Nephron (organoid): Measurements from ENCODE around the gene RBM42.
A peak's percentile ranks its signal among the peaks of the same experiment; 100 is the strongest.
"Not testable (repeated sequence)": the region's sequence is repeated elsewhere in the genome, so short reads cannot be mapped to it uniquely, and the experiment has no call there.

Experiments used
- H3K27ac Mint-ChIP-seq, 3 experiments: 2 replicates each; pipeline ENCODE4 v1.8.0; 2020; ENCODE audit warnings: mixed read lengths in 3 of 3, mild to moderate bottlenecking in 2 of 3, moderate library complexity in 1 of 3
- H3K27me3 Mint-ChIP-seq: 2 replicates; pipeline ENCODE4 v1.8.0; 2021; ENCODE audit warnings: low read depth, mild to moderate bottlenecking, moderate library complexity, mixed read lengths
- H3K36me3 Mint-ChIP-seq: 2 replicates; pipeline ENCODE4 v1.8.0; 2020; ENCODE audit warnings: low read depth, mixed read lengths
- H3K4me1 Mint-ChIP-seq: 2 replicates; pipeline ENCODE4 v1.8.0; 2020; ENCODE audit warnings: mixed read lengths
- H3K4me3 Mint-ChIP-seq, 3 experiments: 2 replicates each; pipeline ENCODE4 v1.8.0; 2020; ENCODE audit warnings: mild to moderate bottlenecking in 3 of 3, mixed read lengths in 3 of 3, moderate library complexity in 2 of 3
- H3K9me3 Mint-ChIP-seq: 2 replicates; pipeline ENCODE4 v1.8.0; 2020; ENCODE audit warnings: mixed read lengths
- TF ChIP-seq, protein P1 (sequence below), 3 experiments: fragments of 200-600 bp; sonication (generic); IDR thresholded peaks; one replicate each; pipeline ENCODE4 v1.5.0; 2021; ENCODE audit warnings: antibody characterized with exemption in 3 of 3; ENCODE audit not compliant: unreplicated experiment in 3 of 3

Gene RBM42

DNA sequence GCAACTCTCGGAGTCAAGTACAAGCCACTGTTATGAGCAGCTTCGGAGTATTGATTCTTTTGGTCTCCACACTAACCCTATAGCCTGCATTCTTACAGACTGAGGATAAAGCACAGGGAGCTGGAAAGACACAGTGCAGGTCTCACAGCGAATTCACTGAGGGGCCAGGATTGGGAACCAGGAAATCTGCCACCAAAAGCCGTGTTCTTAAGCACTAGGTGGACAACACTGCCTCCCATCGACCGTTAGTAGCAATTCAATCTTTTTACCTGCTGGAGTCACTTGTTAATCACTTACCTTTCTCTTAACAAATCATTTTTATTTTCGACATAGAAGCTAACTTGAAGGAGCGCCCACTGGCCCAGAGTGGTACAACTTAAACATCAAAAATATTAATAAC, 36.6 kb upstream of the RBM42 start:
- Mint-ChIP-seq H3K36me3 (no peaks in the 10 kb centered on the region), H3K4me1 (no peaks in the 10 kb centered on the region), H3K27ac (peak overlapping the region in 2 of 3 experiments; percentile 25 to 57), H3K27me3 (peaks cover 10% of the 10 kb centered on the region), H3K4me3 (no peak overlapping the region), H3K9me3 (no peaks in the 10 kb centered on the region)
- TF ChIP-seq, protein P1, sequence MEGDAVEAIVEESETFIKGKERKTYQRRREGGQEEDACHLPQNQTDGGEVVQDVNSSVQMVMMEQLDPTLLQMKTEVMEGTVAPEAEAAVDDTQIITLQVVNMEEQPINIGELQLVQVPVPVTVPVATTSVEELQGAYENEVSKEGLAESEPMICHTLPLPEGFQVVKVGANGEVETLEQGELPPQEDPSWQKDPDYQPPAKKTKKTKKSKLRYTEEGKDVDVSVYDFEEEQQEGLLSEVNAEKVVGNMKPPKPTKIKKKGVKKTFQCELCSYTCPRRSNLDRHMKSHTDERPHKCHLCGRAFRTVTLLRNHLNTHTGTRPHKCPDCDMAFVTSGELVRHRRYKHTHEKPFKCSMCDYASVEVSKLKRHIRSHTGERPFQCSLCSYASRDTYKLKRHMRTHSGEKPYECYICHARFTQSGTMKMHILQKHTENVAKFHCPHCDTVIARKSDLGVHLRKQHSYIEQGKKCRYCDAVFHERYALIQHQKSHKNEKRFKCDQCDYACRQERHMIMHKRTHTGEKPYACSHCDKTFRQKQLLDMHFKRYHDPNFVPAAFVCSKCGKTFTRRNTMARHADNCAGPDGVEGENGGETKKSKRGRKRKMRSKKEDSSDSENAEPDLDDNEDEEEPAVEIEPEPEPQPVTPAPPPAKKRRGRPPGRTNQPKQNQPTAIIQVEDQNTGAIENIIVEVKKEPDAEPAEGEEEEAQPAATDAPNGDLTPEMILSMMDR (IDR thresholded peaks at IDR 0.05; ENCODE audit: unreplicated experiment in 3 of 3) = peak; percentile 49 to 54 (median 54)

GRCh38 chr19:35595026-35595425, 33.8 kb upstream of the RBM42 start:
- H3K9me3 Mint-ChIP-seq, H3K4me1 Mint-ChIP-seq, H3K36me3 Mint-ChIP-seq, H3K27ac Mint-ChIP-seq, H3K4me3 Mint-ChIP-seq: not testable (repeated sequence)
- peaks cover 22% of the 10 kb centered on the region for H3K27me3 Mint-ChIP-seq

GRCh38 chr19:35595928-35596327, 32.9 kb upstream of the RBM42 start:
- Mint-ChIP-seq H3K4me1 (no peaks in the 10 kb centered on the region), H3K27ac (no peak overlapping the region), H3K36me3 (no peaks in the 10 kb centered on the region), H3K9me3 (no peaks in the 10 kb centered on the region), H3K27me3 (peaks cover 22% of the 10 kb centered on the region), H3K4me3 (no peak overlapping the region)
- TF ChIP-seq, protein P1 (IDR thresholded peaks at IDR 0.05; ENCODE audit: unreplicated experiment in 3 of 3) = no peak

- no peaks in the 10 kb centered on the region for H3K4me1 Mint-ChIP-seq
- TF ChIP-seq, protein P1 (IDR thresholded peaks at IDR 0.05; ENCODE audit: unreplicated experiment in 3 of 3) = no peak
- no peaks in the 10 kb centered on the region for H3K36me3 Mint-ChIP-seq
- H3K27me3 Mint-ChIP-seq = peaks cover 27% of the 10 kb centered on the region
- no peaks in the 10 kb centered on the region for H3K9me3 Mint-ChIP-seq
- H3K4me3 Mint-ChIP-seq = no peak overlapping the region
- H3K27ac Mint-ChIP-seq = no peak overlapping the region
Measured at GRCh38 chr19:35596366-35596999, 32.4 kb upstream of the RBM42 start.

DNA sequence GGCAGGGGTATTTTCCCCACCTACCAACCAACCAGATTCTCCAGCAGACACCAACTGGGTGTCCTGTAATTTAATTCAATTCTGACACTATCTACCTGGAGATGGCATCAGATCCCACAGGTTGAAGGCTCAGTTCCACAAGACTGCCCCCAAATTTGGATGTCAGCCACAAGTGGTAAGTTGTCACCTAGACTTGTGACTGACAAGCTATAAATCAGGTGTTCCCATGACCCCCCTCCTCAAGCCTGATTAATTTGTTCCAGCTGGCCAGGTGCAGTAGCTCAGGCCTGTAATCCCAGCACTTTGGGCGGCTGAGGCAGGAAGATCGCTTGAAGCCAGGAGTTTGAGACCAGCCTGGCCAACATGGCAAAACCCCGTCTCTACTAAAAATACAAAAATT, 26.9 kb upstream of the RBM42 start:
- H3K4me3 Mint-ChIP-seq = no peak overlapping the region
- peaks cover 22% of the 10 kb centered on the region for H3K27me3 Mint-ChIP-seq
- TF ChIP-seq, protein P1 (IDR thresholded peaks at IDR 0.05; ENCODE audit: unreplicated experiment in 3 of 3) = no peak
- no peaks in the 10 kb centered on the region for H3K9me3 Mint-ChIP-seq
- H3K4me1 Mint-ChIP-seq = no peaks in the 10 kb centered on the region
- no peaks in the 10 kb centered on the region for H3K36me3 Mint-ChIP-seq
- H3K27ac Mint-ChIP-seq = no peak overlapping the region

GRCh38 chr19:35604436-35604835, 24.4 kb upstream of the RBM42 start:
- H3K4me3 Mint-ChIP-seq, H3K9me3 Mint-ChIP-seq, H3K4me1 Mint-ChIP-seq, H3K36me3 Mint-ChIP-seq: not testable (repeated sequence)
- H3K27me3 Mint-ChIP-seq = peaks cover 25% of the 10 kb centered on the region
- H3K27ac Mint-ChIP-seq = peak overlapping the region; percentile 6 to 91 (median 47)

GRCh38 chr19:35607170-35607569, 21.7 kb upstream of the RBM42 start:
- H3K9me3 Mint-ChIP-seq, H3K4me1 Mint-ChIP-seq, H3K4me3 Mint-ChIP-seq, H3K36me3 Mint-ChIP-seq, H3K27ac Mint-ChIP-seq: not testable (repeated sequence)
- peaks cover 10% of the 10 kb centered on the region for H3K27me3 Mint-ChIP-seq
